Measurements from ENCODE around the gene FGG. TPM values are rescaled to one million over a fixed set of nuclear protein-coding genes. Genes with fewer than 3 reads are reported as not detected.

FGG gene
- total and polyA plus RNA-seq, 2 of the 8 experiments (the other 6 are each of a cell fraction or from before 2014, with no cell fraction given), result not detected

DNA sequence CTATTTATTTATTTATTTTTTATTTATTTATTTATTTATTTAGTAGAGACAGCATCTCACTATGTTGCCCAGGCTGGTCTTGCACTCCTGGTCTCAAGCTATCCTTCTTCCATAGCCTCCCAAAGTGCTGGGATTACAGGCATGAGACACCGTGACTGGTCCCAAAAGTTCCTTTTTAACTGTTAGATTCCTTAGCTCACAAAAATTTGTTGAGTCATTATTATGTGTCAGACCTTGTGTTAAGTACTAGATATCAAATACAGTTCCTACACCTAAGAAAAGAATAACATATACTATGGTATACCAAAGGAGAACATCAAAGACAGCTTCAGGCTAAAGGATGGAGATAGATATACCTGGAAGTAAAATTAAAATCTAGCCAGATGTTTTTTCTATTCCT is 33.5 kb downstream of the FGG start:
- H3K9me3 ChIP-seq (ENCODE audit: insufficient read depth in 2 of 2, low read depth in 1 of 2, low read length in 1 of 2), result no peaks in the 10 kb centered on the region
- H3K4ac ChIP-seq (replicated peaks; ENCODE audit: insufficient read length, low read depth, low read length), result no peak overlapping the region
- no peak overlapping the region for H4K8ac ChIP-seq (ENCODE audit: extremely low read depth, insufficient read depth, low read length)
- H3K9ac ChIP-seq (replicated peaks in 1 of 4; ENCODE audit: extremely low read depth in 1 of 4, low read depth in 3 of 4, low read length in 3 of 4), result no peak overlapping the region
- TF ChIP-seq TAF7 (optimal IDR thresholded peaks at IDR 0.05; ENCODE audit: borderline replicate concordance, low read depth, low read length), result no peak
- TF ChIP-seq TCF12 (IDR thresholded peaks at IDR 0.05; ENCODE audit: low read depth, low read length), result no peak
- TF ChIP-seq JUN (IDR thresholded peaks at IDR 0.05; ENCODE audit: low read depth, low read length), result no peak
- no peak for TF ChIP-seq SRF (IDR thresholded peaks at IDR 0.05; ENCODE audit: low read depth, low read length)
- TF ChIP-seq EP300 (IDR thresholded peaks at IDR 0.05; ENCODE audit: borderline replicate concordance in 1 of 2, low read depth in 2 of 2, low read length in 2 of 2), result no peak
- no peak for TF ChIP-seq HDAC2 (IDR thresholded peaks at IDR 0.05; ENCODE audit: borderline replicate concordance in 1 of 2, low read depth in 2 of 2, low read length in 2 of 2)
- no peak for TF ChIP-seq SP1 (IDR thresholded peaks at IDR 0.05; ENCODE audit: low read depth, low read length)
- TF ChIP-seq JUND (IDR thresholded peaks at IDR 0.05; ENCODE audit: low read length), result no peak
- no peak for TF ChIP-seq TBP (IDR thresholded peaks at IDR 0.05; ENCODE audit: low read depth, low read length)
- FAIRE-seq (no peak), DNase-seq (ENCODE audit: low read depth in 1 of 2, low spot score in 2 of 2) (no peak)
- ChIA-PET CTCF (ENCODE audit: partially characterized antibody) (interaction anchor here (1.0 to 2.4 kb wide), 3 partner anchors 15 to 40 kb away, joined by 3 to 14 read pairs (median 7); no protein-coding TSS in a partner anchor), POLR2A (ENCODE audit: partially characterized antibody) (no interaction called here)
- H3K36me3 ChIP-seq (ENCODE audit: control insufficient read depth in 2 of 4, insufficient read depth in 4 of 4, low read length in 3 of 4), result no peaks in the 10 kb centered on the region
- no peaks in the 10 kb centered on the region for H3K4me1 ChIP-seq (replicated peaks in 1 of 4; ENCODE audit: control insufficient read depth in 3 of 4, insufficient read depth in 4 of 4, low read length in 3 of 4)
- H4K5ac ChIP-seq (ENCODE audit: insufficient read length, low read depth, low read length), result no peak overlapping the region
- WGBS, 2 experiments (ENCODE audit: extremely low coverage in 1 of 2, insufficient coverage in 1 of 2, insufficient read length in 1 of 2, insufficient replicate concordance in 2 of 2, low coverage in 1 of 2, low lambda C conversion rate in 2 of 2, missing lambda C conversion rate in 1 of 2), result 83% methylated on average over 1 of the region's 1 CpG; no CpG with 5 or more reads in 1 of the 2 experiments
- H3K79me2 ChIP-seq (ENCODE audit: control insufficient read depth in 1 of 2, insufficient read depth in 2 of 2, low read length in 2 of 2), result no peaks in the 10 kb centered on the region
- no peak overlapping the region for H3K23ac ChIP-seq (ENCODE audit: insufficient read length)
- H3K23me2 ChIP-seq (ENCODE audit: low read depth, low read length), result no peaks in the 10 kb centered on the region
- H3K14ac ChIP-seq (ENCODE audit: insufficient read length), result no peak overlapping the region
- no peak overlapping the region for H3K27ac ChIP-seq (ENCODE audit: low read depth, low read length)
- no peak overlapping the region for H2AK5ac ChIP-seq (ENCODE audit: low read depth, low read length)
- no peak overlapping the region for H3K18ac ChIP-seq (ENCODE audit: extremely low read depth, low read length)
- no peaks in the 10 kb centered on the region for H3K79me1 ChIP-seq (ENCODE audit: low read depth, low read length)
- H3K27me3 ChIP-seq (replicated peaks in 1 of 4; ENCODE audit: control insufficient read depth in 3 of 4, extremely low read depth in 1 of 4, insufficient read depth in 3 of 4, low read length in 3 of 4), result no peaks in the 10 kb centered on the region
- H3K4me3 ChIP-seq (ENCODE audit: extremely low read depth in 1 of 4, insufficient read depth in 2 of 4, low read depth in 3 of 4, low read length in 4 of 4), result no peak overlapping the region
- H2AFZ ChIP-seq (ENCODE audit: low read length), result no peak overlapping the region
- no peak overlapping the region for H2BK20ac ChIP-seq (ENCODE audit: low read length)
- H2BK5ac ChIP-seq (ENCODE audit: low read depth, low read length), result no peak overlapping the region
- no peak overlapping the region for H2BK15ac ChIP-seq (ENCODE audit: low read length)
- no peak overlapping the region for H2BK12ac ChIP-seq (ENCODE audit: low read depth, low read length)
- H4K91ac ChIP-seq (replicated peaks; ENCODE audit: insufficient read length, low read length), result no peak overlapping the region
- no peak overlapping the region for H3K4me2 ChIP-seq (ENCODE audit: insufficient read depth in 1 of 2, low read depth in 2 of 2, low read length in 2 of 2)
- H3K56ac ChIP-seq (replicated peaks; ENCODE audit: insufficient read length, low read depth, low read length), result no peak overlapping the region
- H2BK120ac ChIP-seq (replicated peaks; ENCODE audit: low read depth, low read length), result no peak overlapping the region
- no peaks in the 10 kb centered on the region for H4K20me1 ChIP-seq (replicated peaks in 1 of 2; ENCODE audit: control insufficient read depth in 1 of 2, insufficient read depth in 2 of 2, low read length in 2 of 2)

Measured in H1 (cell line).